GM12878 (cell line): ENCODE data around the gene PUDP. TPM values are rescaled to one million over a fixed set of nuclear protein-coding genes. Genes with fewer than 3 reads are reported as not detected.

Source experiments
- ATAC-seq: fragments of 200-7000 bp; cut with Tn5 transposase; 3 replicates; pipeline ENCODE4 v1.9.1; 2020; ENCODE audit warnings: mild to moderate bottlenecking, moderate library complexity
- BruUV-seq: library from RNA; stranded (reverse); fragments of 400-500 nt; replicated peaks from 2 replicates; lab custom pipeline; 2021; lab: Mats Ljungman, UMichigan
- CTCF ChIA-PET: fragments of 300-600 bp; sonication (Branson Sonifier 250); formaldehyde crosslinking; extraction: SDS; loops from one replicate; lab custom pipeline; 2021; ENCODE audit warnings: inconsistent platforms; lab: Yijun Ruan, JAX
- POLR2A ChIA-PET: fragments of 350-600 bp; formaldehyde crosslinking; extraction: SDS; loops from one replicate; lab custom pipeline; 2021; ENCODE audit warnings: inconsistent platforms; lab: Charles Lee
- RAD21 ChIA-PET: fragments of 300-600 bp; sonication (Branson Sonifier 250); formaldehyde crosslinking; loops from one replicate; lab custom pipeline; 2023; ENCODE audit warnings: antibody characterized with exemption; ENCODE audit not compliant: unreplicated experiment; lab: Charles Lee
- SMC1A ChIA-PET: fragments of 300-600 bp; sonication (Branson Sonifier 250); formaldehyde crosslinking; loops from one replicate; lab custom pipeline; 2023; ENCODE audit not compliant: unreplicated experiment, uncharacterized antibody; lab: Charles Lee
- DNase-seq: peaks from one replicate; pipeline ENCODE4 v3.0.0-alpha.2; 2011; ENCODE audit warnings: low read depth, low spot score
- FAIRE-seq: peaks from 3 replicates; lab custom pipeline; 2011; peaks lifted over from hg19 to GRCh38; lab: Jason Lieb, UNC
- H2AFZ ChIP-seq: 2 replicates; pipeline ENCODE4 v1.6.0; 2011; ENCODE audit warnings: low read depth, low read length, control low read depth; ENCODE audit not compliant: control insufficient read depth
- H3K27ac ChIP-seq: 2 replicates; pipeline ENCODE4 v1.5.1; 2011; ENCODE audit warnings: control low read depth; ENCODE audit not compliant: control insufficient read depth, insufficient read depth
- H3K27me3 ChIP-seq, 2 experiments: replicated peaks in 1 of 2; 2 replicates each; pipeline versions ENCODE4 v1.6.0 to v1.6.1; 2011; ENCODE audit warnings: low read length in 1 of 2; ENCODE audit not compliant: control insufficient read depth in 2 of 2, insufficient read depth in 2 of 2
- H3K36me3 ChIP-seq, 2 experiments: 2 replicates each; pipeline ENCODE4 v1.5.1; 2011; ENCODE audit warnings: low read length in 1 of 2; ENCODE audit not compliant: control insufficient read depth in 2 of 2, insufficient read depth in 2 of 2
- H3K4me1 ChIP-seq: 2 replicates; pipeline ENCODE4 v1.6.1; 2011; ENCODE audit warnings: mild to moderate bottlenecking, low read length, moderate library complexity, mixed read lengths; ENCODE audit not compliant: control insufficient read depth, insufficient read depth
- H3K4me2 ChIP-seq: 2 replicates; pipeline ENCODE4 v1.6.0; 2011; ENCODE audit warnings: control low read depth; ENCODE audit not compliant: control insufficient read depth, insufficient read depth
- H3K4me3 ChIP-seq: fragments of 200-600 bp; sonication (generic); 2 replicates; pipeline ENCODE4 v1.5.1; 2016
- H3K79me2 ChIP-seq: 2 replicates; pipeline ENCODE4 v1.6.0; 2011; ENCODE audit warnings: low read length; ENCODE audit not compliant: control insufficient read depth, insufficient read depth
- H3K9ac ChIP-seq: 2 replicates; pipeline ENCODE4 v1.8.0; 2011; ENCODE audit warnings: low read length, control low read depth, mixed read lengths; ENCODE audit not compliant: control insufficient read depth, insufficient read depth
- H3K9me3 ChIP-seq: replicated peaks from 3 replicates; pipeline ENCODE4 v1.5.1; 2011; ENCODE audit warnings: mild to moderate bottlenecking, low read length; ENCODE audit not compliant: control insufficient read depth, insufficient read depth
- H4K20me1 ChIP-seq: 2 replicates; pipeline ENCODE4 v1.6.0; 2011; ENCODE audit not compliant: control insufficient read depth, insufficient read depth
- ASH2L ChIP-seq: fragments of 300-600, 200-600 bp; sonication (generic); IDR thresholded peaks from 2 replicates; pipeline ENCODE4 v1.6.1; 2017; ENCODE audit warnings: low read depth, mild to moderate bottlenecking, borderline replicate concordance
- BACH1 ChIP-seq: fragments of 450-650 bp; IDR thresholded peaks from 2 replicates; pipeline ENCODE4 v1.6.1; 2017; ENCODE audit warnings: mild to moderate bottlenecking, borderline replicate concordance
- CBFB ChIP-seq: IDR thresholded peaks from 2 replicates; pipeline ENCODE4 v1.6.1; 2016; ENCODE audit warnings: antibody characterized with exemption, low read depth
- DPF2 ChIP-seq: fragments of 450-650 bp; IDR thresholded peaks from 2 replicates; pipeline ENCODE4 v1.6.1; 2017; ENCODE audit warnings: mild to moderate bottlenecking
- ESRRA ChIP-seq: IDR thresholded peaks from 2 replicates; pipeline ENCODE4 v1.6.1; 2012; ENCODE audit warnings: mild to moderate bottlenecking, low read length, improper control_type of control experiment
- GABPA ChIP-seq: IDR thresholded peaks from 2 replicates; pipeline ENCODE4 v1.6.1; 2014; ENCODE audit warnings: antibody characterized with exemption, low read depth, mild to moderate bottlenecking, inconsistent platforms
- HCFC1 ChIP-seq: fragments of 150-350 bp; IDR thresholded peaks from 2 replicates; pipeline ENCODE4 v1.6.1; 2014; ENCODE audit warnings: low read length
- HDAC2 ChIP-seq: fragments of 200-600 bp; sonication (generic); IDR thresholded peaks from 2 replicates; pipeline ENCODE4 v1.6.1; 2017
- IRF5 ChIP-seq: fragments of 450-650 bp; IDR thresholded peaks from 2 replicates; pipeline ENCODE4 v1.6.1; 2017; ENCODE audit warnings: borderline replicate concordance
- MXI1 ChIP-seq: fragments of 150-350 bp; IDR thresholded peaks from 2 replicates; pipeline ENCODE4 v1.6.1; 2011; ENCODE audit warnings: low read depth, mild to moderate bottlenecking, inconsistent platforms, low read length, improper control_type of control experiment
- PBX3 ChIP-seq: IDR thresholded peaks from 2 replicates; pipeline ENCODE4 v1.6.1; 2011; ENCODE audit warnings: mild to moderate bottlenecking, low read depth, low read length, moderate library complexity; ENCODE audit not compliant: insufficient replicate concordance
- POLR2AphosphoS5 ChIP-seq: IDR thresholded peaks from 2 replicates; pipeline ENCODE4 v1.6.1; 2011; ENCODE audit warnings: mild to moderate bottlenecking, low read length, inconsistent platforms
- RAD21 ChIP-seq: IDR thresholded peaks from 2 replicates; pipeline ENCODE4 v1.6.1; 2011; ENCODE audit warnings: mild to moderate bottlenecking, low read depth, low read length, moderate library complexity; ENCODE audit not compliant: insufficient read depth
- STAT1 ChIP-seq: fragments of 450-650 bp; conservative IDR thresholded peaks from 2 replicates; pipeline ENCODE4 v1.6.1; 2014; ENCODE audit warnings: antibody characterized with exemption, mild to moderate bottlenecking
- TARDBP ChIP-seq: IDR thresholded peaks from 2 replicates; pipeline ENCODE4 v1.6.1; 2016; ENCODE audit warnings: borderline replicate concordance
- WGBS: methylation state at CpG from one replicate; pipeline ENCODE4 v1.1.6; 2016; ENCODE audit warnings: low lambda C conversion rate; ENCODE audit not compliant: insufficient replicate concordance, insufficient coverage; ENCODE audit errors: missing lambda C conversion rate; 5-methylcytosine and 5-hydroxymethylcytosine counted together
- in situ Hi-C: fragments of 300-500 bp; cut with MboI; formaldehyde crosslinking; loops from 9 replicates; pipeline ENCODE4 v1.14.3; 2018; ENCODE audit warnings: mixed read lengths
- intact Hi-C: fragments of 100-400 bp; cut with micrococcal nuclease; formaldehyde crosslinking; loops from one replicate; pipeline ENCODE4 v1.14.2; 2022; ENCODE audit not compliant: unreplicated experiment
- polyA plus RNA-seq, 11 experiments: library from polyadenylated mRNA; depleted of rRNA in 4 of 11; unstranded in 6 of 11; stranded (reverse) in 5 of 11; fragments of >200 nt; fragmentation: Nextera tagmentation in 4 of 11; fragmentation: Illumina TruSeq in 1 of 11; extraction: Ambion mirVana in 4 of 11; extraction: Trizol in 1 of 11; gene quantifications; 1 replicate in 1 of 11; 2 replicates in 10 of 11; pipeline versions ENCODE4 v1.2.1 to v1.2.3, GENCODE V29; 2011 to 2016; ENCODE audit warnings: inconsistent platforms in 2 of 11, missing spikeins in 2 of 11, low read depth in 1 of 11
- total RNA-seq, 4 experiments: library from RNA; depleted of rRNA in 3 of 4; stranded (reverse); fragments of >200 nt in 3 of 4; fragmentation: Illumina TruSeq in 1 of 4; extraction: Trizol in 1 of 4; gene quantifications; 2 replicates each; pipeline versions ENCODE4 v1.2.1 to v1.2.3, GENCODE V29; 2013 to 2021

Gene PUDP
- total and polyA plus RNA-seq, 10 of the 15 experiments (the other 5 are each of a cell fraction or from before 2014, with no cell fraction given) = 30.8 to 83.5 (median 61.7) TPM

GRCh38 chrX:7072856-7073255 lies 75.1 kb downstream of the PUDP start:
- Histone ChIP-seq H3K4me2 (no peak overlapping the region), H3K9me3 (no peaks in the 10 kb centered on the region), H3K4me3 (no peak overlapping the region), H3K27ac (no peak overlapping the region), H3K27me3 (no peaks in the 10 kb centered on the region), H3K36me3 (peaks cover 10 to 17% of the 10 kb centered on the region in 2 experiments), H3K79me2 (no peaks in the 10 kb centered on the region), H4K20me1 (no peaks in the 10 kb centered on the region; the same call in 1 of the 2 replicates), H3K9ac (no peak overlapping the region), H2AFZ (no peak overlapping the region), H3K4me1 (peaks cover 5% of the 10 kb centered on the region; the same call in 1 of the 2 replicates)
- RAD21 ChIA-PET = interaction anchor here (0.7 kb wide), 1 partner anchor 48 kb away, joined by 3 read pairs; no protein-coding TSS in a partner anchor
- in situ Hi-C loops = no loop called here
- ATAC-seq = no peak
- FAIRE-seq = no peak
- 100% methylated on average over 7 of the region's 7 CpGs for WGBS
- TF ChIP-seq BACH1 = no peak
- TF ChIP-seq ESRRA = no peak
- TF ChIP-seq CBFB = no peak
- TF ChIP-seq POLR2AphosphoS5 = no peak
- no peak for TF ChIP-seq TARDBP
- no peak for TF ChIP-seq IRF5
- no peak for TF ChIP-seq RAD21
- TF ChIP-seq ASH2L = no peak
- TF ChIP-seq HDAC2 = no peak
- TF ChIP-seq STAT1 = no peak
- no peak for TF ChIP-seq HCFC1
- TF ChIP-seq DPF2 = no peak
- TF ChIP-seq PBX3 = no peak
- TF ChIP-seq GABPA = no peak
- TF ChIP-seq MXI1 = no peak
- SMC1A ChIA-PET = interaction anchor here (1.2 to 2.8 kb wide), 3 partner anchors 11 to 15 kb away, joined by 3 to 20 read pairs (median 6); no protein-coding TSS in a partner anchor
- DNase-seq = no peak
- POLR2A ChIA-PET = interaction anchor here (1.6 to 2.3 kb wide), 2 partner anchors 12 to 14 kb away, joined by 4 to 11 read pairs; no protein-coding TSS in a partner anchor
- no TSS peak for BruUV-seq
- intact Hi-C loops = no loop called here
- CTCF ChIA-PET = no interaction called here
